SU-DHL-6 (cell line): ENCODE results near the gene DLST.

Source experiments
- H2AFZ ChIP-seq: fragments of 200-600 bp; sonication (generic); 2 replicates; pipeline ENCODE4 v1.6.1; 2014; ENCODE audit warnings: low read depth, mild to moderate bottlenecking, moderate library complexity, mixed read lengths, antibody characterized with exemption, low read length; ENCODE audit not compliant: severe bottlenecking
- H3F3A ChIP-seq: fragments of 200-600 bp; shearing (Covaris generic); 2 replicates; pipeline ENCODE4 v1.6.0; 2016; ENCODE audit warnings: antibody characterized with exemption, mild to moderate bottlenecking; ENCODE audit not compliant: insufficient read depth
- H3K27ac ChIP-seq: fragments of 200-600 bp; sonication (generic); 2 replicates; pipeline ENCODE4 v1.5.1; 2016; ENCODE audit warnings: low read depth, mild to moderate bottlenecking, low read length, moderate library complexity, mixed read lengths
- H3K27me3 ChIP-seq: fragments of 200-600 bp; sonication (generic), shearing (Covaris generic); 2 replicates; pipeline ENCODE4 v1.6.0; 2014; ENCODE audit warnings: mild to moderate bottlenecking, low read length
- H3K36me3 ChIP-seq: fragments of 200-600 bp; sonication (generic); 2 replicates; pipeline ENCODE4 v1.6.1; 2014; ENCODE audit warnings: mild to moderate bottlenecking, low read length, mixed read lengths
- H3K4me2 ChIP-seq: fragments of 300-600, 200-600 bp; shearing (Covaris generic), sonication (generic); 2 replicates; pipeline ENCODE4 v1.6.0; 2014; ENCODE audit warnings: low read length, low read depth, mild to moderate bottlenecking; ENCODE audit not compliant: poor library complexity, severe bottlenecking
- H3K4me3 ChIP-seq: fragments of 200-600 bp; sonication (generic); 2 replicates; pipeline ENCODE4 v1.5.1; 2014; ENCODE audit warnings: antibody characterized with exemption, low read length, mild to moderate bottlenecking, mixed read lengths; ENCODE audit not compliant: insufficient read depth, poor library complexity, severe bottlenecking
- H3K79me2 ChIP-seq: fragments of 200-600 bp; sonication (generic); 2 replicates; pipeline ENCODE4 v1.6.1; 2014; ENCODE audit warnings: mild to moderate bottlenecking, low read length, moderate library complexity; ENCODE audit not compliant: insufficient read depth
- H3K9ac ChIP-seq: fragments of 200-600 bp; sonication (generic); 2 replicates; pipeline ENCODE4 v1.7.0; 2014; ENCODE audit warnings: mild to moderate bottlenecking, low read length
- H3K9me2 ChIP-seq: fragments of 200-600 bp; sonication (generic); replicated peaks from 2 replicates; pipeline ENCODE4 v1.6.1; 2014; ENCODE audit warnings: low read length; ENCODE audit not compliant: insufficient read depth
- H3K9me3 ChIP-seq: fragments of 200-600 bp; sonication (generic); 2 replicates; pipeline ENCODE4 v1.6.1; 2014; ENCODE audit warnings: low read length, mixed read lengths; ENCODE audit not compliant: insufficient read depth
- H4K20me1 ChIP-seq: fragments of 200-600 bp; sonication (generic); 2 replicates; pipeline ENCODE4 v1.6.1; 2014; ENCODE audit warnings: low read depth, mild to moderate bottlenecking, antibody characterized with exemption, low read length, moderate library complexity, mixed read lengths
- EZH2phosphoT487 ChIP-seq: fragments of 200-600 bp; sonication (generic), shearing (Covaris generic); conservative IDR thresholded peaks from 2 replicates; pipeline ENCODE4 v1.6.1; 2018; ENCODE audit warnings: mild to moderate bottlenecking, antibody characterized with exemption, low read length, moderate library complexity, mixed read lengths
- TF ChIP-seq, protein P1 (sequence below): fragments of 200-600 bp; sonication (generic); IDR thresholded peaks from one replicate; pipeline ENCODE4 v1.5.1; 2017; ENCODE audit warnings: antibody characterized with exemption, mild to moderate bottlenecking, low read length, moderate library complexity; ENCODE audit not compliant: insufficient read depth, poor library complexity, severe bottlenecking

The DLST gene

DNA sequence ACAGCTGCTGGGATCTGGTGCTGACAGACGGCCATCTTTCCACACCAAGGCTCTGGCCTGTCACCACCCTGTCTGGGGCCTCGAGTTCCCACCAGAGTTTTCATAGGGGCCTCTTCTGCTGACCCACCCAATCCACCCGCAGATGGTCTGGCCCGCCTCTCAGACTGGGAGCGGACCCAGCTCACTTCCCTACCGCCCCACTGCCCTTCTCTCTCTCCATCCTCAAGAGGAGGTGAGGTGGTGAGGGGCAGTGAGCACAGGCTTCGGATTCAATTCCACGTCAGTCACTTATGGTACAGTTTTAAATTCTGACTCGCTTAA, 53.6 kb downstream of the DLST start:
- H4K20me1 ChIP-seq = no peaks in the 10 kb centered on the region
- no peak for TF ChIP-seq EZH2phosphoT487
- TF ChIP-seq, protein P1, sequence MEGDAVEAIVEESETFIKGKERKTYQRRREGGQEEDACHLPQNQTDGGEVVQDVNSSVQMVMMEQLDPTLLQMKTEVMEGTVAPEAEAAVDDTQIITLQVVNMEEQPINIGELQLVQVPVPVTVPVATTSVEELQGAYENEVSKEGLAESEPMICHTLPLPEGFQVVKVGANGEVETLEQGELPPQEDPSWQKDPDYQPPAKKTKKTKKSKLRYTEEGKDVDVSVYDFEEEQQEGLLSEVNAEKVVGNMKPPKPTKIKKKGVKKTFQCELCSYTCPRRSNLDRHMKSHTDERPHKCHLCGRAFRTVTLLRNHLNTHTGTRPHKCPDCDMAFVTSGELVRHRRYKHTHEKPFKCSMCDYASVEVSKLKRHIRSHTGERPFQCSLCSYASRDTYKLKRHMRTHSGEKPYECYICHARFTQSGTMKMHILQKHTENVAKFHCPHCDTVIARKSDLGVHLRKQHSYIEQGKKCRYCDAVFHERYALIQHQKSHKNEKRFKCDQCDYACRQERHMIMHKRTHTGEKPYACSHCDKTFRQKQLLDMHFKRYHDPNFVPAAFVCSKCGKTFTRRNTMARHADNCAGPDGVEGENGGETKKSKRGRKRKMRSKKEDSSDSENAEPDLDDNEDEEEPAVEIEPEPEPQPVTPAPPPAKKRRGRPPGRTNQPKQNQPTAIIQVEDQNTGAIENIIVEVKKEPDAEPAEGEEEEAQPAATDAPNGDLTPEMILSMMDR = no peak
- no peaks in the 10 kb centered on the region for H3K79me2 ChIP-seq
- no peaks in the 10 kb centered on the region for H3K27me3 ChIP-seq
- no peaks in the 10 kb centered on the region for H3K36me3 ChIP-seq
- H2AFZ ChIP-seq = no peak overlapping the region
- no peaks in the 10 kb centered on the region for H3K9me3 ChIP-seq
- no peak overlapping the region for H3K9ac ChIP-seq
- no peak overlapping the region for H3K4me2 ChIP-seq
- no peak overlapping the region for H3K4me3 ChIP-seq
- H3K9me2 ChIP-seq = no peaks in the 10 kb centered on the region
- no peaks in the 10 kb centered on the region for H3F3A ChIP-seq
- H3K27ac ChIP-seq = no peak overlapping the region

DNA sequence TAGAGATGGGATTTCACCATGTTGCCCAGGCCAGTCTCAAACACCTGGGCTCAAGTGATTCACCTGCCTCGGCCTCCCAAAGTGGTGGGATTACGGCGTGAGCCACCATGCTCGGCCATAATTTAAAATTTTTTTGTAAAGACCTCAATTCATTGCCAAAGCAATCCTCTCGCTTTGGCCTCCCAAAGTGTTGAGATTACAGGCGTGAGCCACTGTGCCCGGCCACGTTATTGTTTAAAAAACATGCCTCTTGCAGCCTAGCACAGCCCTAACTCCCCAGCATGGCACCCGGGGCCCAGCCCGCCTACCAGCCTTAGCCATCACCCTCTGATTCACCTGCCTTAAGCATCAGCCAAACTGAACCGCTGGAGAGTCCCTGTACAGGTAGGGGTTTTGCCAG, 54.4 kb downstream of the DLST start:
- H3K27me3 ChIP-seq = no peaks in the 10 kb centered on the region
- H3K9me3 ChIP-seq = no peaks in the 10 kb centered on the region
- H3K4me2 ChIP-seq = no peak overlapping the region
- H3K9me2 ChIP-seq = no peaks in the 10 kb centered on the region
- no peak overlapping the region for H3K9ac ChIP-seq
- no peaks in the 10 kb centered on the region for H4K20me1 ChIP-seq
- no peak overlapping the region for H3K4me3 ChIP-seq
- no peaks in the 10 kb centered on the region for H3K36me3 ChIP-seq
- no peak overlapping the region for H3K27ac ChIP-seq
- no peaks in the 10 kb centered on the region for H3F3A ChIP-seq
- TF ChIP-seq, protein P1 = no peak
- TF ChIP-seq EZH2phosphoT487 = no peak
- no peaks in the 10 kb centered on the region for H3K79me2 ChIP-seq
- H2AFZ ChIP-seq = no peak overlapping the region

DNA sequence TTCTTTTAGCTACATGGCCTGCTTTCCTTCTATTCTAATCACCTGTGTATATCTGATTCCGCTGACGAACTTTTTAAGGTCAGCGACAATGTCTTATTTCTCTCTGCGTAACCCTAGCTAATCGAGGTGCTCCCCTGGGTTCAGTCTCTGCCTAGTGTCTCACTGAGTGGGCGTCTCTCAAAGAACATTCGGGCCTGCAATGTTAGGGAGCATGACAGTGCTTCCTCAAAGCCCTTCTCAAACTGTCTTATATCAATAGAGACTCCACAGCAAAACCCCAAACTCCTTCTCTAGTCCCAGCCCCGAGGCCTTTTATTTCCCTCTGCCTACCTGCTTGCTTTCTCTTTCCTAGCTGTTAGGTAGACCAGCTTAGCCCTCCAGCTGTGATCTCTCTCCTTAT, 55.0 kb downstream of the DLST start:
- TF ChIP-seq EZH2phosphoT487 = no peak

DNA sequence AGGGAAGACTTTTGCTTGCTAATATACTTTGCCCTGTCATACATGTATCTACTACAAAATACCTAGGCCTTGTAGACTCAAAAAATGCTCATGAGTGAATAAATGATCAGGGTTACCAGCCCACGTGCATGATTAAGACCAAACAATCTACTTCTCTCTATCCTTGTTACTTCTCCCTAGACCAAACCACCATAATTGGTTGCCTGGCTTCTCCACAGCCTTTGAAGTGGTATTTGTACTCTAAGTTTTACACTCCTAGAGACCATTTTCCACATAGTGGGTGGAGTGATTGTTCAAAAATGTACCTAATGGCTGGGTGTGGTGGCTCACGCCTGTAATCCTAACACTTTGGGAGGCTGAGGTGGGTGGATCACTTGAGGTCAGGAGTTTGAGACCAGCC, 55.5 kb downstream of the DLST start:
- Histone ChIP-seq H3K79me2 (no peaks in the 10 kb centered on the region), H3K9me3 (no peaks in the 10 kb centered on the region), H3K27ac (no peak overlapping the region), H3F3A (no peaks in the 10 kb centered on the region), H3K4me2 (no peak overlapping the region), H3K4me3 (no peak overlapping the region), H3K9me2 (no peaks in the 10 kb centered on the region), H2AFZ (no peak overlapping the region), H3K36me3 (no peaks in the 10 kb centered on the region), H3K27me3 (no peaks in the 10 kb centered on the region), H4K20me1 (no peaks in the 10 kb centered on the region), H3K9ac (no peak overlapping the region)
- TF ChIP-seq, protein P1 = no peak
- no peak for TF ChIP-seq EZH2phosphoT487

More for the DNA sequence above, 55.0 kb downstream of the DLST start:
- Histone ChIP-seq H4K20me1 (no peaks in the 10 kb centered on the region), H3K27me3 (no peaks in the 10 kb centered on the region), H3K36me3 (no peaks in the 10 kb centered on the region), H3K27ac (no peak overlapping the region), H3K9me3 (no peaks in the 10 kb centered on the region), H3K9ac (no peak overlapping the region), H3K4me3 (no peak overlapping the region), H2AFZ (no peak overlapping the region), H3K9me2 (no peaks in the 10 kb centered on the region), H3K4me2 (no peak overlapping the region), H3F3A (no peaks in the 10 kb centered on the region), H3K79me2 (no peaks in the 10 kb centered on the region)
